GM23338 (cell line): Measurements from ENCODE around the gene PGPEP1. TPM values are rescaled to one million over a fixed set of nuclear protein-coding genes. Genes with fewer than 3 reads are reported as not detected.

Experiments used
- ATAC-seq: fragments of 200-7000 bp; cut with Tn5 transposase; 3 replicates; pipeline ENCODE4 v1.9.1; 2020
- DNase-seq: peaks from one replicate; pipeline ENCODE4 v3.0.0-alpha.2; 2015; ENCODE audit warnings: low spot score
- H2AFZ ChIP-seq: fragments of 200-600 bp; sonication (generic); 2 replicates; pipeline ENCODE4 v1.8.0; 2016; ENCODE audit warnings: antibody characterized with exemption, mild to moderate bottlenecking, moderate library complexity
- H3F3A ChIP-seq: fragments of 200-600 bp; sonication (generic); replicated peaks from 2 replicates; pipeline ENCODE4 v1.8.0; 2017; ENCODE audit warnings: antibody characterized with exemption, mixed run types, low read depth
- H3K27ac ChIP-seq: fragments of 200-600 bp; sonication (generic); 2 replicates; pipeline ENCODE4 v1.6.1; 2016; ENCODE audit warnings: low read depth
- H3K27me3 ChIP-seq: fragments of 200-600 bp; sonication (generic); 2 replicates; pipeline ENCODE4 v1.8.0; 2016; ENCODE audit warnings: mild to moderate bottlenecking, mixed run types, moderate library complexity; ENCODE audit not compliant: insufficient read depth
- H3K36me3 ChIP-seq: fragments of 200-600 bp; sonication (generic); 2 replicates; pipeline ENCODE4 v1.8.0; 2016; ENCODE audit warnings: mild to moderate bottlenecking; ENCODE audit not compliant: insufficient read depth
- H3K4me1 ChIP-seq: fragments of 200-600 bp; sonication (generic); 2 replicates; pipeline ENCODE4 v1.8.0; 2016; ENCODE audit warnings: mild to moderate bottlenecking, moderate library complexity; ENCODE audit not compliant: insufficient read depth
- H3K4me2 ChIP-seq: fragments of 200-600 bp; sonication (generic); 2 replicates; pipeline ENCODE4 v1.7.1; 2017; ENCODE audit warnings: mixed run types
- H3K4me3 ChIP-seq: fragments of 200-600 bp; sonication (generic); 2 replicates; pipeline ENCODE4 v1.6.1; 2016; ENCODE audit warnings: mixed run types
- H3K79me2 ChIP-seq: fragments of 200-600 bp; sonication (generic); replicated peaks from 2 replicates; pipeline ENCODE4 v1.8.0; 2017; ENCODE audit warnings: mild to moderate bottlenecking; ENCODE audit not compliant: insufficient read depth
- H3K9me2 ChIP-seq: fragments of 200-600 bp; sonication (generic); 2 replicates; pipeline ENCODE4 v1.8.0; 2017; ENCODE audit not compliant: insufficient read depth
- H4K20me1 ChIP-seq: fragments of 200-600 bp; sonication (generic); replicated peaks from 2 replicates; pipeline ENCODE4 v1.8.0; 2017; ENCODE audit warnings: mild to moderate bottlenecking; ENCODE audit not compliant: insufficient read depth
- H3K27ac Mint-ChIP-seq: 2 replicates; pipeline ENCODE4 v1.8.0; 2020; ENCODE audit warnings: inconsistent platforms, mild to moderate bottlenecking, moderate library complexity, mixed read lengths
- H3K27me3 Mint-ChIP-seq: 3 replicates; pipeline ENCODE4 v1.8.0; 2022; ENCODE audit warnings: low read depth, mild to moderate bottlenecking, moderate library complexity, mixed read lengths, inconsistent platforms; ENCODE audit not compliant: insufficient read depth, poor library complexity
- H3K36me3 Mint-ChIP-seq: 3 replicates; pipeline ENCODE4 v1.8.0; 2021; ENCODE audit warnings: low read depth, mild to moderate bottlenecking, inconsistent platforms, moderate library complexity, mixed read lengths
- H3K4me1 Mint-ChIP-seq: 3 replicates; pipeline ENCODE4 v1.8.0; 2020; ENCODE audit warnings: mild to moderate bottlenecking, inconsistent platforms, mixed read lengths
- H3K4me3 Mint-ChIP-seq: 3 replicates; pipeline ENCODE4 v1.8.0; 2021; ENCODE audit warnings: moderate library complexity, mild to moderate bottlenecking, inconsistent platforms, mixed read lengths
- H3K9me3 Mint-ChIP-seq: 3 replicates; pipeline ENCODE4 v1.8.0; 2020; ENCODE audit warnings: moderate library complexity, mild to moderate bottlenecking, inconsistent platforms, mixed read lengths
- CREB1 ChIP-seq: fragments of 250-450 bp; sonication (Bioruptor Pico); IDR thresholded peaks from 2 replicates; pipeline ENCODE4 v1.5.0; 2020; ENCODE audit warnings: low read depth, mild to moderate bottlenecking, moderate library complexity
- ETS1 ChIP-seq: IDR thresholded peaks from 2 replicates; pipeline ENCODE4 v1.6.1; 2016; ENCODE audit warnings: antibody characterized with exemption
- EZH2 ChIP-seq: fragments of 200-600 bp; sonication (generic); IDR thresholded peaks from one replicate; pipeline ENCODE4 v1.8.0; 2017; ENCODE audit warnings: antibody characterized with exemption, mild to moderate bottlenecking, low read depth; ENCODE audit not compliant: unreplicated experiment
- EZH2phosphoT487 ChIP-seq: fragments of 200-600 bp; sonication (generic); IDR thresholded peaks from one replicate; pipeline ENCODE4 v1.8.1; 2018; ENCODE audit warnings: antibody characterized with exemption; ENCODE audit not compliant: unreplicated experiment
- JUNB ChIP-seq: IDR thresholded peaks from one replicate; pipeline ENCODE4 v1.6.1; 2016; ENCODE audit warnings: antibody characterized with exemption; ENCODE audit not compliant: unreplicated experiment
- NANOG ChIP-seq: IDR thresholded peaks from 2 replicates; pipeline ENCODE4 v1.6.1; 2016; ENCODE audit warnings: antibody characterized with exemption, borderline replicate concordance
- POLR2AphosphoS5 ChIP-seq: IDR thresholded peaks from 2 replicates; pipeline ENCODE4 v1.6.1; 2016; ENCODE audit warnings: antibody characterized with exemption, low read depth
- STAT1 ChIP-seq: IDR thresholded peaks from one replicate; pipeline ENCODE4 v1.6.1; 2016; ENCODE audit warnings: antibody characterized with exemption; ENCODE audit not compliant: unreplicated experiment
- ZNF114 ChIP-seq: fragments of 250-450 bp; sonication (Bioruptor Pico); IDR thresholded peaks from 2 replicates; pipeline ENCODE4 v1.5.0; 2020; ENCODE audit warnings: mild to moderate bottlenecking, moderate library complexity
- ZNF331 ChIP-seq: fragments of 250-450 bp; sonication (Bioruptor Pico); IDR thresholded peaks from 2 replicates; pipeline ENCODE4 v1.5.0; 2020; ENCODE audit warnings: low read depth, mild to moderate bottlenecking, moderate library complexity
- ZNF462 ChIP-seq: fragments of 250-450 bp; sonication (Bioruptor Pico); IDR thresholded peaks from 2 replicates; pipeline ENCODE4 v1.5.0; 2020; ENCODE audit warnings: mild to moderate bottlenecking, moderate library complexity
- polyA plus RNA-seq: library from polyadenylated mRNA; unstranded; fragments of >200 nt; fragmentation: Nextera tagmentation; extraction: Ambion mirVana; gene quantifications from 2 replicates; pipeline ENCODE4 v1.2.1, GENCODE V29; 2016
- total RNA-seq: library from RNA; depleted of rRNA; stranded (reverse); fragments of >200 nt; shearing (Covaris generic); gene quantifications from 2 replicates; pipeline ENCODE4 v1.2.3, GENCODE V29; 2014
- TF ChIP-seq, protein P1 (sequence below): IDR thresholded peaks from one replicate; pipeline ENCODE4 v1.6.1; 2018; ENCODE audit warnings: antibody characterized with exemption; ENCODE audit not compliant: unreplicated experiment

Gene PGPEP1
- total and polyA plus RNA-seq, 2 experiments from 2014 or later, result 15.5 to 18.9 TPM

GRCh38 chr19:18295034-18295451, 45.4 kb upstream of the PGPEP1 start:
- Mint-ChIP-seq H3K27me3 (peaks cover 19% of the 10 kb centered on the region), H3K4me3 (no peak overlapping the region), H3K27ac (no peak overlapping the region), H3K36me3 (no peaks in the 10 kb centered on the region), H3K9me3 (peaks cover 2% of the 10 kb centered on the region; the same call in 1 of the 3 replicates), H3K4me1 (peaks cover 26% of the 10 kb centered on the region)
- ATAC-seq (no peak), DNase-seq (no peak)
- Histone ChIP-seq H3K4me2 (no peak overlapping the region), H3K36me3 (no peaks in the 10 kb centered on the region), H3K4me3 (no peak overlapping the region), H3F3A (peaks cover 22% of the 10 kb centered on the region), H3K4me1 (peaks cover 33% of the 10 kb centered on the region), H3K79me2 (no peaks in the 10 kb centered on the region; the same call in 1 of the 2 replicates), H3K9me2 (no peaks in the 10 kb centered on the region), H3K27ac (no peak overlapping the region), H3K27me3 (no peaks in the 10 kb centered on the region), H2AFZ (no peak overlapping the region), H4K20me1 (no peaks in the 10 kb centered on the region)
- TF ChIP-seq JUNB (no peak), ETS1 (no peak), ZNF114 (CRISPR knock-in tag) (no peak), EZH2 (no peak), STAT1 (no peak), CREB1 (CRISPR knock-in tag) (no peak), NANOG (no peak), EZH2phosphoT487 (no peak), ZNF462 (CRISPR knock-in tag) (no peak), ZNF331 (CRISPR knock-in tag) (no peak), POLR2AphosphoS5 (no peak)
- TF ChIP-seq, protein P1, sequence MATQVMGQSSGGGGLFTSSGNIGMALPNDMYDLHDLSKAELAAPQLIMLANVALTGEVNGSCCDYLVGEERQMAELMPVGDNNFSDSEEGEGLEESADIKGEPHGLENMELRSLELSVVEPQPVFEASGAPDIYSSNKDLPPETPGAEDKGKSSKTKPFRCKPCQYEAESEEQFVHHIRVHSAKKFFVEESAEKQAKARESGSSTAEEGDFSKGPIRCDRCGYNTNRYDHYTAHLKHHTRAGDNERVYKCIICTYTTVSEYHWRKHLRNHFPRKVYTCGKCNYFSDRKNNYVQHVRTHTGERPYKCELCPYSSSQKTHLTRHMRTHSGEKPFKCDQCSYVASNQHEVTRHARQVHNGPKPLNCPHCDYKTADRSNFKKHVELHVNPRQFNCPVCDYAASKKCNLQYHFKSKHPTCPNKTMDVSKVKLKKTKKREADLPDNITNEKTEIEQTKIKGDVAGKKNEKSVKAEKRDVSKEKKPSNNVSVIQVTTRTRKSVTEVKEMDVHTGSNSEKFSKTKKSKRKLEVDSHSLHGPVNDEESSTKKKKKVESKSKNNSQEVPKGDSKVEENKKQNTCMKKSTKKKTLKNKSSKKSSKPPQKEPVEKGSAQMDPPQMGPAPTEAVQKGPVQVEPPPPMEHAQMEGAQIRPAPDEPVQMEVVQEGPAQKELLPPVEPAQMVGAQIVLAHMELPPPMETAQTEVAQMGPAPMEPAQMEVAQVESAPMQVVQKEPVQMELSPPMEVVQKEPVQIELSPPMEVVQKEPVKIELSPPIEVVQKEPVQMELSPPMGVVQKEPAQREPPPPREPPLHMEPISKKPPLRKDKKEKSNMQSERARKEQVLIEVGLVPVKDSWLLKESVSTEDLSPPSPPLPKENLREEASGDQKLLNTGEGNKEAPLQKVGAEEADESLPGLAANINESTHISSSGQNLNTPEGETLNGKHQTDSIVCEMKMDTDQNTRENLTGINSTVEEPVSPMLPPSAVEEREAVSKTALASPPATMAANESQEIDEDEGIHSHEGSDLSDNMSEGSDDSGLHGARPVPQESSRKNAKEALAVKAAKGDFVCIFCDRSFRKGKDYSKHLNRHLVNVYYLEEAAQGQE, result no peak
